T follicular helper cell (primary cell): ENCODE measurements around the gene PPP4R4.

Experiments
- DNase-seq: peaks from one replicate; pipeline ENCODE4 v3.0.0-alpha.2; 2020; ENCODE audit warnings: low read depth
- total RNA-seq, 2 experiments: gene quantifications; one replicate each; lab custom pipeline; 2026; lab: John Stamatoyannopoulos, UW

PPP4R4 gene
- total RNA-seq: 2.2 to 11.3 reads per million in 2 experiments

- peak; percentile 83 for DNase-seq
Measured at GRCh38 chr14:94173885-94174603, at the start of gene PPP4R4. Gene PPP4R4, plus strand, starts transcription at chr14:94174322. Its CDS starts 144 bp downstream, at chr14:94174466.

- DNase-seq: no peak
Measured at GRCh38 chr14:94124582-94125377, 49.3 kb upstream of the PPP4R4 start.

GRCh38 chr14:94125659-94126418, 48.3 kb upstream of the PPP4R4 start:
- no peak for DNase-seq

- DNase-seq: no peak
Measured at GRCh38 chr14:94126419-94126677, 47.8 kb upstream of the PPP4R4 start.

- no peak for DNase-seq
Measured at GRCh38 chr14:94126800-94127199, 47.3 kb upstream of the PPP4R4 start.

GRCh38 chr14:94127330-94127729, 46.8 kb upstream of the PPP4R4 start:
- DNase-seq: no peak

GRCh38 chr14:94128216-94128839, 45.8 kb upstream of the PPP4R4 start:
- no peak for DNase-seq

- peak; percentile 52 for DNase-seq
Measured at GRCh38 chr14:94129111-94129757, 44.9 kb upstream of the PPP4R4 start, which contains the start of gene IFI27L2. Gene IFI27L2, minus strand, starts transcription at chr14:94129604. Its CDS starts 40 bp downstream, at chr14:94129564.

GRCh38 chr14:94129758-94130414, 44.2 kb upstream of the PPP4R4 start:
- peak; percentile 7 for DNase-seq

GRCh38 chr14:94132285-94132887, 41.7 kb upstream of the PPP4R4 start:
- peak; percentile 42 for DNase-seq

- no peak for DNase-seq
Measured at GRCh38 chr14:94135476-94135875, 38.6 kb upstream of the PPP4R4 start.

- DNase-seq: peak; percentile 73
Measured at GRCh38 chr14:94136575-94137331, 37.4 kb upstream of the PPP4R4 start.

GRCh38 chr14:94138251-94138650, 35.9 kb upstream of the PPP4R4 start:
- no peak for DNase-seq

- no peak for DNase-seq
Measured at GRCh38 chr14:94139006-94139405, 35.1 kb upstream of the PPP4R4 start.

GRCh38 chr14:94139421-94139820, 34.7 kb upstream of the PPP4R4 start:
- DNase-seq: no peak

GRCh38 chr14:94142247-94142646, 31.9 kb upstream of the PPP4R4 start:
- DNase-seq: no peak

GRCh38 chr14:94142836-94143235, 31.3 kb upstream of the PPP4R4 start:
- DNase-seq: no peak

- DNase-seq: no peak
Measured at GRCh38 chr14:94143239-94143638, 30.9 kb upstream of the PPP4R4 start.

- DNase-seq: no peak
Measured at GRCh38 chr14:94143711-94144110, 30.4 kb upstream of the PPP4R4 start.

GRCh38 chr14:94144765-94145164, 29.4 kb upstream of the PPP4R4 start:
- DNase-seq: no peak
